CD4-positive, alpha-beta T cell treated with Interleukin-6 at 100 ng/mL for 8 hours (primary cell): ENCODE data around the gene LZTR1.
A peak's percentile ranks its signal among the peaks of the same experiment; 100 is the strongest.

Experiments used
- DNase-seq: peaks from one replicate; pipeline ENCODE4 v3.0.0-alpha.2; 2020; ENCODE audit warnings: mixed read lengths, low spot score

The LZTR1 gene

DNA sequence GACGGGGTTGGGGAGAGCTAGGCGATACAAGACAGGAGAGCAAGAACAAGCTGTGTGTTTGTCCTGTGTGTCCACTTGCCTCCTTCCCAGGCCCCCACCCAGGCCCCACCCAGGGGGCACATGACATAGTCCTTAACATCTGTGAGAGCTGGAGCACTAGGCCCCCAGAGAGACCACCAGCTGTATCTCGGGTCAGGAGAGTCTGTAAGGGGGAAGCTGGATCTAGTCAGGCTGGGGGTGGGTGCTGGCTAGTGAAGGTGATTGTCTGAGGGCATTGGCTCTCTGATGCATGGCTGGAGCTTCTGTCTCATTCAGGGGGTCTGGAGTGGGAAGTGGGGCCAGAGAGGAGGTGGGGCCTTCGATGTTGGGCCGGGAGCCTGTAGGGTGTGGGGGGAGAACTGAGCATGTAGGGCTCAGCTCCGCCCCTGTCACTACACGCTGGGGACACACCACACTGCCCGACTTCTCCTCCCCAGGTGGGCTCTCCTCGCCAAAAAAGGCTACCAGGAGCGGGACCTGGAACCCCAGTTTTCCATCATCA lies 33.4 kb downstream of the LZTR1 start:
- DNase-seq, result no peak

DNA sequence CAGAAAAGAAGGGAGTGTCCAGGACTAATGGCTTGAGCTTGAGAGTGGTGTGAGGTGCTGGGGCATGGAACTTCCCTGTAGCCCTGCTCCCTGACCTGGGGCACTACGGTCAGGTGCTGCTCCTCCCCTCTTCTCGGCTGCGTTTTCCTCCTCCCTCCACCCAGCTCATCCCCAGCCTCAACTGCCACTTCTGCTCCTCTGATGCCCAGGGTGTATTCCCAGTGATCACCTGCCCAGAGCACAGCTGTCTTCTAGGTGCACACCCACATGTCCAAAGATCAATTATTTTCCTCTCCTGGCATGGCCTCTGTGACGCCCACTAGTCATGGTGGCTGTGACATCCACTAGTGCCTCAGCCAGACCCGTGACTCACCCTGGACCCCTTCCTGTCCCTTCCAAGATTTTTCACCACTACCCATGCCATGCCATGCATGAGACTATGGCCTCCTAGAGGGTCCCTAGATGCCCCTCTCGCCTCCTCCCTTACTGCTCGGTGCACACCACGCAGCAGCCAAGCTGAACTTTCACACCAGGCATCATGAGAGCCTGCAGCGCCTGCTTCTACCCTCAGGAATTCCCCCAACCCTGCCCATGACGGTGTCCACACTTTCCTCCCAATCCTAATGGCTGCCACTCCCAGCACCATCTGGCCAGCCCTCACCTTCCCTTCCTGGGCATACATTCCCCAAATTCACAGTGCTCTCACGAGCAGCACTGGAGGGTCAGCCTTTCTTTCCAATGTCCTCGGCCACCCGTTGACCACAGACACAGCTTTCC lies 34.7 kb downstream of the LZTR1 start:
- no peak for DNase-seq

DNA sequence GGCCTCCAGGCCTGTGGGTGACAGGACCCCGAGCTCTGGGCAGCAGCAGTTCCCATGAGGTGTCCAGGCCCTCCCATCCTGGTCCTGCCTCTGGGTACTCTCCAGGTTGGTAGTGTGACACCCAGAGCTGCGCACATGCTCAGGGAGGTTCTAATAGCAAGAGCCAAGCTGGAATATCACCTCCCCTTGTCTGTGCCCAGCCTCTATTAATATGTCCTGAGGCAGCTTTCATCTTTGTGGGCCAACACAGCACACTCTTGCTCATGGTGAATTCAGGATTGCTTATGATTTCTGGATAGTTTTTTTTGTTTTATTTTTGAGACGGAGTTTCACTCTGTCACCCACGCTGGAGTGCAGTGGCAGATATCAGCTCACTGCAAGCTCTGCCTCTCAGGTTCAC lies 36.2 kb downstream of the LZTR1 start:
- no peak for DNase-seq

DNA sequence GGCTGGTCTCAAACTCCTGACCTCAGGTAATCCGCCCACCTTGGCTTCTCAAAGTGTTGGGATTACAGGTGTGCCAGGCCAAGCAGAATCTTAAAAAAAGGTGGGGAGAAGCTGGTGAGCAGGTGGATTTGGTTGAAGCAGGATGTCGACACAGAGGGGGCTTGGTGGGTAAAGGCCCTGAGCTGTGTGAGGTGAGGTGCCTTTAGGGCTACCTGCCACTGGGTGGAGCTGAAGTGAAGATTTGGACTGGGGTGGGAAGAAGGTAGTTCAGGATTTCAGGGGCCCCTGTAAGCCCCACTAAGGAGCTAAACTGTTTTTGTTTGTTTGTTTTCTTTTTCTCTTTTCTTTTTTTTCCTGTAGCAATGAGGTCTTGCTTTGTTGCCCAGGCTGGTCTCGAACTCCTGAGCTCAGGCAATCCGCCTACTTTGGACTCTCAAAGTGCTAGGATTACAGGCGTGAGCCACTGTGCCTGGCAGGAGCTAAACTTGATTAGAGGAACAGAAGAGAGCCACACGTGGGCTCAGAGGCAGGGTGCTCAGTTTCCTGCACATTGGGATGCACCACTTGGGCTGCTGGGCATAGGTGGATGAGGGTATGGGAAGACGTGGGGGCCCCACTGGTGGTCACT lies 38.8 kb downstream of the LZTR1 start:
- DNase-seq, result no peak

DNA sequence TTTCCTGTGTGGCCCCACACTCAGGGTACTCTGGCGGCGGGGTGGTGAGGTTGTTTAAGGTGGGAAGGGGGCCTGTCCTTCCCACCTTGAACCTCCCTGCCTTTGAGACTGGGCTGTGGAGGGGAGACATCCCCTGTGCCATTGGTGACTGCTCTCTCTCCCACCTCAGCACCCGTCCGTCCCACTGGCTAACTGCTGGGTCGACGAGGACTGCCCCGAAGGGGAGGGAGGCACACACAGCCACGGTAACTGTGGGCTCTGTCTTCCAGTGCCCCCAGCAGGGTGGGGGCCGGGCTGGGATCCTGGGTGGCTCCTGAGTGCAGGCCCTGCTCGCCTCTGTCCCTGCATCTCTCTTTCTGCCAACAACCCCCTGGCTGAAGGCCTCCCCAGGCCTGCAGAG lies 40.4 kb downstream of the LZTR1 start:
- no peak for DNase-seq

DNA sequence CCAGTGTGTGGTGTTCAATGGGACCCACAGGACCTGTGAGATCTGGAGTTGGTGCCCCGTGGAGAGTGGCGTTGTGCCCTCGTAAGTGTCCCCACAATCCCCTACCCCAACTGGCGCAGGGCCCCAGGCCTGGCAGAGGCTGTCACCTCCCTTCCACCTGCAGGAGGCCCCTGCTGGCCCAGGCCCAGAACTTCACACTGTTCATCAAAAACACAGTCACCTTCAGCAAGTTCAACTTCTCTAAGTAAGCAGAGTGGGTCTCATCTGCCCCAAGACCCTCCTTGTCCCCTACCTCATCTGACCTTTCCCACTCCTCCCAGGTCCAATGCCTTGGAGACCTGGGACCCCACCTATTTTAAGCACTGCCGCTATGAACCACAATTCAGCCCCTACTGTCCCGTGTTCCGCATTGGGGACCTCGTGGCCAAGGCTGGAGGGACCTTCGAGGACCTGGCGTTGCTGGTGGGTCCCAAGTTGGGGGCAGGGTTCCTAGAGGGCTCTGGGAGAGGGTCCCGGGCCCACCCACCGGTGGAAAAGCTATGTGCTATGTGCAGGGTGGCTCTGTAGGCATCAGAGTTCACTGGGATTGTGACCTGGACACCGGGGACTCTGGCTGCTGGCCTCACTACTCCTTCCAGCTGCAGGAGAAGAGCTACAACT lies 41.0 kb downstream of the LZTR1 start:
- DNase-seq, result no peak

DNA sequence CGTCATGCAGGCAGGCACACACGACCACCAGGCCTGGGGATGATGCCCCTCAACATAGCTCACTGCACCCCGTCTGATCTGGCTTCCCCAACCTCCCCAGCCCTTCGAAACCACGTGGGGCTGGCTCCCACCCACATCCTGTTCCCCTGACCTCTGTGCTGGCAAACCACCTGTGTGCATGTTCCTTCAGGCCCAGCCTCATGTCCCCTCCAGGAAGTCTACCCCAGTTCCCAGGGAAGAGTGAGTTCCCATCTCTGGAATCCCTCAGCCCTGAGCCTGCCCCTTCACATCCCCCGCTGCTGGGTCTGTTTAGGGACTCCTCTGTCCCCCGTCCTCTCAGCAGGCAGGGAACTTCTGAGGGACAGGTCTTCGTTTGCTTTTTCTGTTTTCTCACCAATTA lies 43.2 kb downstream of the LZTR1 start:
- peak; percentile 26 for DNase-seq

DNA sequence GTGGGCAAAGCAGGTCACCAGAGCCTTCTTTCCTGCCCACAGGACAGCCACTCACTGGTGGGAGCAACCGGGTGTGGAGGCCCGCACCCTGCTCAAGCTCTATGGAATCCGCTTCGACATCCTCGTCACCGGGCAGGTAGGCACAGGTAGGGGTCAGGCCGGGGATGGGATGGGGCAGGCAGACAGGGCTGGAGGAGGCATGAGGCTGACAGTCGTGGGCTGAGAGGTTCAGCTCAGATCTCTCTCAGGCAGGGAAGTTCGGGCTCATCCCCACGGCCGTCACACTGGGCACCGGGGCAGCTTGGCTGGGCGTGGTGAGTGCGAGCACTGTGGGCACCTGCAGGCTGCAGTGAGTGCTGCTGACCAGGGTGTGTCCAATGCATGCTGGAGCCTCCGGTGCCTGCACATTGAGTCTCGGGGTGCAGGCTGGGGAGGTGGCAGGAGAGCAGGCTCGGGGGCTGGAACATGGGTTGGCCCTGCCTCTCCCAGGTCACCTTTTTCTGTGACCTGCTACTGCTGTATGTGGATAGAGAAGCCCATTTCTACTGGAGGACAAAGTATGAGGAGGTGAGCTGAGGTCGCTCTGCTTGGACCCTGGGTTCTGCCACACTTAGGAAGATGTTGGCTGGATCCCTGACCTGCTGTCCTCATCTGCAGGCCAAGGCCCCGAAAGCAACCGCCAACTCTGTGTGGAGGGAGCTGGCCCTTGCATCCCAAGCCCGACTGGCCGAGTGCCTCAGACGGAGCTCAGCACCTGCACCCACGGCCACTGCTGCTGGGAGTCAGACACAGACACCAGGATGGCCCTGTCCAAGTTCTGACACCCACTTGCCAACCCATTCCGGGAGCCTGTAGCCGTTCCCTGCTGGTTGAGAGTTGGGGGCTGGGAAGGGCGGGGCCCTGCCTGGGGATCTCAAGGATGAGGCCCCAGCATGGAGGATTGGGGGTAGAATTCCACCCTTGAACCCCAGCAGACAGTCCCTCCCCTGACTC lies 44.0 kb downstream of the LZTR1 start:
- no peak for DNase-seq

DNA sequence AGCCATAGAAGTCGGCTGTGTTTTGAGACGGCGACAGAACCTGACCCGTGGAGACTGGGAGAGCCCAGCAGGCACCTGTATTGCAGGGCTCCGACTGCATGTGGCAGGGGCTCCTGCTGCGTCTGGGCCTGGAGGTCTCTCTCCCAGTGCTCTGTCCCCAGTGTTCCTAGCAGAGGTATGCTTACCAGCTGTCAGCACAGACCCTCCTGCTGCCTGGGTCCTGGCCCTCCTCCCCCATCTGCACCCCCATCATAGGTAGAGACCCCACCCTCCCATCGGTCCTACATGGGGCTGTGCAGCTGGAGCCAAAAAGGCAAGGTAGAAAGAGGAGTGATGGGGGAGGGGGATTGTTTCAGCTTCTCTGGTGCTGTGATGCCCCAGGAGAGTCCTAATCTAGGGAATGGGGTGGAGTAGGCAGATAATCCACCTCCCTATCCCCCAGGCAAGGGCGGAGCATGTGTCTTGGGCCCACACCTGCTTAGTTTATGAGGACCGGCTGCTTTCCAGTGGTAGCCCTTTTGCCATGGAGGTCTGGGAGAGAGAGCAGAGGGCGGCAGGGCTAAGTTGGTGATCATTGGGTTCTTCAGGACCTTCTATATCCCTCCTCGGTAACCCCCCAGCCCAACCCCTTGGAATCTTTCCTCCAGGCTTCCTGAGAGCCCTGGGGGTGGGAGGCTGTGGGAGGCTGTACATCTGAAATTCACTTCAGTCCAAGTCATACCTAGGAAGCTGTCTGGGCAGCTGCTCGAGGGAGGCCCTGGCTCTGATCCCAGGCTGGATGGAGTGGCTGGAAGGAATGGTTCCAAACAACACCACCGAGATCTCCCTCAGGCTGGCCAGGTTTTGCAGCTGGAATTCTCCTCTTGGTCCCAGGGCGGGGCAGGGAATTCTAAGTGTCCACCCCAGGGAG lies 44.9 kb downstream of the LZTR1 start:
- no peak for DNase-seq

DNA sequence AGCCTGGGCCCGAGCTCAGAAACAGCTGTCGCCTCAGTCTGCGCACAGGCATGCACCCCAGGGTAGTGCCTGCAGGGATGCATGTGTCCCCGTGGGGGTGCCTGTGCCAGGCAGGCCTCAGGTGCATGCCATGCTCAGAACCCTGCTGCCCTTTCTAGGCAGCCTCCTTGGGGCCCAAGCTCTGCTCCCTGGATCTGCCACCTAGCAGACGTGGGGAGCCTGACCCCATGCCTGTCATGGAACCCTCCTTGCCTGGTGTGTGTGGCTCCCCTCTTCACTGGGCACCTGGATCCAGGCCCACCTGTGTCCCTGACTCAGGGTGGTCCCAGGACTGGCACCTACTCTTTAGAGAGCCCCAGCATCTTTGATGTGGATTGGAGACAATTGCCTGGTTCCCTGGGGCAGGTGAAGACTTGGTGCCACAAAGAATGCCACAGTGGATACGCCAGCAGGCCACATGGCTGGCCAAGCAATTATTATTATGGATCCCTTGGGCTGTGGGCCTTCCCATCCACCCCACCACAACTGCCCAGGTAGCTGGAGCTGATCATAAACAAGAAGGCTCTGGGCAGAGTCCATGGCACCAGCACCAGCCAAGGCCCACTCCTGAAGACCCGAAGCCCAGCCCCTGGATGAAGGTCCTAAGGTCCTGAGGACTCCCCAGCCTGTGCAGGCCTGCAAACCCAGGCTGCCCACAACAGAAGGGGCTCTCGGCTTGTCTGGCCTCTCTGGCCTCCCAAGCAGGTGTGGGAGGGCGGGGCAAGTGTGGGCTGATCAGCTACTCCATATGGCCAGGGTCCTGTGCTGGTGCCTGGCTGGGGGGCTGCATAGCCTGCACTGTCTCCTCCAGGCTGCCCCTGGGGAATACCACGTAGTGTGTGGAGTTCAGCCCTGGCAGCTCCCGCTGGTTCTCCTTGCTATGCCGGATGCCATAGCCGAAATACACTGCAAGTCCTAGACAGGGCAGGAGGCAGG lies 46.5 kb downstream of the LZTR1 start:
- no peak for DNase-seq

DNA sequence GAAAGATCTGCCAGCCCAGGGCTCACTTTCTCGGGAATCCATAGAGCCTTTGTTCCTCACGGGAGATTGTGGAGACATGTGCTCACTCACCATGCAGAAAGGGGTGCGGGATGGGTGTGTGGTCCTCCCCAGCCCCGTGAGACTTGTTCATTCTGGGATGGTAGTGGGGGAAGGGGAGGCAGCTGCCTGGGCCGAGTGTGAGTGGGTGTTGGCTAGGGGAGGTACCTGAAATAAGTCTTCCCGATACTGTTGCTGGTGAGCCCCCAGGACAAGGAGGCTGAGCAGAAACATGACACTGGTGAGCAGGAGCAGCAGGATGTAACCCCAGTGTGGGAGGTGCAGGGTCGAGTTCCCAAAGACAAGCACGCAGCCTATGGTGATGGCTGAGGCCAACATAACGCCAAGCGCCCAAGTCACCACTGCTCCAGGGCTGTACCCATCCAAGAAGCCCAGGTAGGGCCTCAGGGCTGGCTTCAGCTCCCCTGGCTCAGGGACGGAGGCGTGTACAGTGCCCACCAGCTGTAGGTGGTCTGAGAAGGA lies 47.5 kb downstream of the LZTR1 start:
- DNase-seq, result no peak

DNA sequence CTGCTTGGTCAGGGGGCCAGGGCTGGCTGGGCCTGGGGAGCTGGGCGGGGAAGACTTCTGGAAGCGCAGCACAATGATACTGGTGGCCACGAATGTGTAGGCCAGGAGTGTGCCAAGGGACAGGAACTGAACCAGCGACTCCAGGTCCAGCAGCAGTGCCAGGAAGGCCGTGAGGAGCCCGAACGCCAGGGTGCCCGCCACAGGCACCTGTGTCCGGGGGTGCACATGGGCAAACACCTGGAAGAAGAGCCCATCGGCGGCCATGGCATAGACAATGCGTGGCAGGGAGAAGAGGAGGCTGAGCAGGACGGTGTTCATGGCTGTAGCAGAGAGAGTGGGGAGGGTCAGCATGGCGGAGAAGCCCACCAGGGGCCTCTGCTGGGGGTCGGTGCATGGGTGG lies 47.9 kb downstream of the LZTR1 start:
- DNase-seq, result no peak

DNA sequence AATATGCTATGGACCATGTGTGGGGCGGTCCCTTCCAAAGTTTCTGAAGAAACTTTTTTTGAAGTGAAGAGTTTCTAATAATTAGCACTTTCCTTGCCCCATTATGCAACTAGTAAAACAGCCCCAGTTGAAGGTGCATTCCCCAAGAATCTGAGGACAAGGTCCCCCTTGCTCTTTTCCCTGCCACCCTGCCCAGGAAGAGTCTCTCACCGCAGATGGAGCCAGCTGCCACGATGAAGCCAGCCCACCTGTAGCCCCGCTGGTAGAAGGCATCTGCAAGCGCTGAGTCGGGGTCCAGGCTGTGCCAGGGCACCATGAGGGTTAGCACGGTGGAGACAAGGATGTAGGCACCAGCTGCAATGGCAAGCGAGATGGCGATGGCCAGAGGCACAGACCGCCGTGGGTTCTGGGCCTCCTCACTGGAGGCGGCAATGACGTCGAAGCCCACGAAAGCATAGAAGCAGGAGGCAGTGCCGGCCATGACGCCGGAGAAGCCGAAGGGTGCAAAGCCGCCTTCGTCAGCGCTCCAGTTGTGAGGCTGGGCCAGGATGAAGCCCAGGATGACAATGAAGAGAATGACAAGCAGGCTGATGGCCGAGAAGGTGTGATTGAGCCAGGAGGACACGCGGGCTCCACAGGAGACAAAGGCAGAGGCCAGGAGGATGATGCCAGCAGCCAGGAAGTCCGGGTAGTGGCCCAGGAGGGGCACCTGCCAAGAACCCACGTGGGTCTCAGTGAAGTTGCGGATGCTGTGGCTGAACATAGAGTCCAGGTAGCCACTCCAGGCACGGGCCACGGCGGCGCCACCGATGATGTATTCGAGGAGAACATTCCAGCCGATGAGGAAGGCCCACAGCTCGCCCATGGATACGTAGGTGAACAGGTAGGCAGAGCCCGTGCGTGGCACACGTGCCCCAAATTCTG lies 48.8 kb downstream of the LZTR1 start:
- no peak for DNase-seq

DNA sequence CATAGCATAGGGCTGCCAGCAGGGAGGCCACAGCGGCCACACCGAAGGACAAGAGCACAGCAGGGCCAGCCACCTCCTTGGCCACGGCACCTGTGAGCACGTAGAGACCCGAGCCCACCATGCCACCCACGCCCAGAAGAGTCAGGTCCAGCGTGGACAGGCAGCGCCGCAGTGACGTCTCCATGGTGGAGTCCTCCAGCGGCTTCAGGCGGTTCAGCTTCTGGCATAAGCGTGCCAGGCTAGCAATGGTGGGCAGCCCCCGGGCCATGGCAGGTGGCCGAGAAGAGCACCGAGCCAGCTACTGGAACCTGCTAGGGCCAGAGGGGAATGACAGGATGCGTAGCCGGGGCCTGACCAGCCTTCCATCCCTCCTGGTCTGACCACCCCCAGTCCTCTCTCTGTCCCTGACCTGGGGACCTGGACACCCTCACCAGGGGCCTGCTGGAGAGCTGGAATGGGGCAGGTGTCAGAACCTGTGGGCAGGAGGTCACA lies 49.5 kb downstream of the LZTR1 start:
- no peak for DNase-seq

DNA sequence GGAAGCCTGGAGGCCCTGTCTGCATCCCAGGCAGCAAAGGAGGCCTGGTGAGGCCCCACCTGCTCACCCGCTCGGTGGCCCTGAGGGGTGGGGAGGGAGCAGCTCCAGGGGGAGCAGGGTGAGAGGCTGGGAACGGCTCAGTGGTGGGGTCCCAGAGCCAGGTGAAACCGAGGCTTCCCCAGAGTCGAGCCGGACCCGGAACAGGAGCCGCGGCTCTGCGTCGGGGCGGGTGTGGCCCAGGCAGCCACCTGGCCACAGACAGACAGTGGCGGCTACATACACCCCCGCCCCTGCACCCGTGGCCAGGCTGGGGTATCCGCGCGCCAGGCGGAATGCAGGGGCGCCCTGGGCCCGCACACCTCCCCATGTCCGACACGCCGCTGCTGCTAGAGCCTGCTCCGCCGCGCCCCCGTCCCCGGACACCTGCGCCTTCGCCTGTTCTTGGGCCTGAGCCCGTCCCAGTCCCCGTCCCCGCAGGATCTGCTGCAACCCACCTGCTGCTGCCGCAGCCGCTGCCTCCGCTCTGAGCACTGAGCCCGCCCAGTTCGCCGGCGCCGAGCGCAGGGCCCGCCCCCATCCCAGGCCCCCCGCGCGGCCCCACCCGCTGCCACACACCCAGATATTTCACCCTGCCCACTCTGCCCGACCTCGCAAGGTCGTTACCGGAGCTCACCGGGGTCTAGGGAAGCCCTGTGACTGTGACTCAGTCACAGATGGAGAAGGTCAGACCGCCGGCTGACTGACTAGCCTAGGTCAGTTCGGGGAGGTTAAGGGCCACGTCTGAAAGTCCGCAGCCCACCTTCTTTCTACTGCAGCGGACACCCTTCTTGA lies 50.2 kb downstream of the LZTR1 start, which contains the start of gene SLC7A4:
SLC7A4 (minus strand) TSS at position 525 of the 831 bp plus-strand sequence. CDS start 749 bp downstream, outside the sequence.
- no peak for DNase-seq

DNA sequence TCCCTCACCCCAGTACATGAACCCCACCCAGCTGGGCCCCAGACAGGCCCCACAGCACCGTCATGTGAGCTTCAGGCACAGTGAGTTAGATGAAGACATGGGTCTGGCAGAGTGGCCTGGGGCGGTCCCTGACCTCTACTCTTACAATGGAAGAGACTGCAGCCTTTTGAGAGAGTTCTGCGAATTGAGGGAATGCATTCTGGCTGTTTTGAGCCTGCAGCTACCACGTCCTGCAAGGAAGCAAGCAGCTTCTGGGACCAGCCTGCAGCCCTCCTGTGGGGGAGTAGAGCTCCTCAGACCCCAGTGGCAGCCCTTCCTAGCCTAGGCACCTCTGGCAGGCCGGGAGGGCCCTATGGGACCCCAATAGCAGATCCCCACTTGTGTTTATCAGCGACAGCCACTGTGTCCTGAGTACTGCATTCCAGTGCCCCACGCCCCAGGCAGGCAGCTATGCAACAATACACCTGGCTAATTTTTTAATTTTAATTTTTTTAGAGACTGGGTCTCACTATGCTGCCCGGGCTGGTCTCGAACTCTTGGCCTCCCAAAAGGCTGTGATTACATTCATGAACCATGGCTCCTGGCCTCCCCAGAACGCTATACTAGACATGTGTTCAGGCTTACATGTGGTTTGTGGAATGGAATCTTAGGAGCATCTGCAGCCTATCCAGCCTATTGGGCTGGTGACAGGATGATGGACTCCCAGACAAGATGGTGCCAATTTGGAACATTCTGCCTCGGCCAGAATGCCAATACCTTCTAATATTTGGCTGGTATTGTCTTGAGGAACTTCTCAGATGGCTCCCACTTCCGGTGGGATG lies 51.0 kb downstream of the LZTR1 start:
- DNase-seq, result no peak
